C4-2B (cell line): ENCODE measurements around the gene KCNQ1.

Experiments
- ZFX ChIP-seq: fragments of 450-650 bp; IDR thresholded peaks from 2 replicates; pipeline ENCODE4 v1.6.1; 2017
- TF ChIP-seq, protein P1 (sequence below): fragments of 450-650 bp; conservative IDR thresholded peaks from 2 replicates; pipeline ENCODE4 v1.5.1; 2017; ENCODE audit warnings: mild to moderate bottlenecking

DNA sequence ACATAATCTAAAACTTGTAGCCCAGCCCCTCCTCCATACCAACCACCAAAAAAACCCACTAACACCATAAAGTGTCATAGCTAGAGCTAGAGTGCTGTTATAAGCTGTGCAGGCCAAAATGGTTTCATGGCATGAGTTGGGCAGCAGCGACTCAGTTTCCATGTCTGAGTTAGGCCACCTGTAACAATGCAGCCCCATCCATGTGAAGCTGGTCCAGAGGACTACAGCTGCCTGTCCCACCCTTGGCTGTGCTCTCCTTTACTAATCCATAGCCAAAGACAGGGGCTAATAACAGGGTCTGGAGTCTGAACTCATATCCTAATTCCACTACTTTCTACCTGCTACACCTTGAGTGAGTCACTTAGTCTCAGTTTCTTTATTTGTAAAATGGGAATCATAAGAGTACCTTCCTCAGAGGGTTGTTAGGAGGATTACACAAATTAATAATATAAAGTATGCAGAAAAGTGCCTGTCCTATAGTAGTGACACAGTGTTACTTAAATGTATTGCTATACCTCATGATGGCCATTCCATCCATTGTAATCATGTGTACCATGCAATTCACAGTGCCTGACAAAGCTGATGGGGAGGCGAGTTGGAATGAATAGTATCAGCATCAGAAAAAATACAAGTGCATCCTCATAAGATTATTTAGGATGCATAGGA lies 234.3 kb downstream of the KCNQ1 start:
- TF ChIP-seq, protein P1, sequence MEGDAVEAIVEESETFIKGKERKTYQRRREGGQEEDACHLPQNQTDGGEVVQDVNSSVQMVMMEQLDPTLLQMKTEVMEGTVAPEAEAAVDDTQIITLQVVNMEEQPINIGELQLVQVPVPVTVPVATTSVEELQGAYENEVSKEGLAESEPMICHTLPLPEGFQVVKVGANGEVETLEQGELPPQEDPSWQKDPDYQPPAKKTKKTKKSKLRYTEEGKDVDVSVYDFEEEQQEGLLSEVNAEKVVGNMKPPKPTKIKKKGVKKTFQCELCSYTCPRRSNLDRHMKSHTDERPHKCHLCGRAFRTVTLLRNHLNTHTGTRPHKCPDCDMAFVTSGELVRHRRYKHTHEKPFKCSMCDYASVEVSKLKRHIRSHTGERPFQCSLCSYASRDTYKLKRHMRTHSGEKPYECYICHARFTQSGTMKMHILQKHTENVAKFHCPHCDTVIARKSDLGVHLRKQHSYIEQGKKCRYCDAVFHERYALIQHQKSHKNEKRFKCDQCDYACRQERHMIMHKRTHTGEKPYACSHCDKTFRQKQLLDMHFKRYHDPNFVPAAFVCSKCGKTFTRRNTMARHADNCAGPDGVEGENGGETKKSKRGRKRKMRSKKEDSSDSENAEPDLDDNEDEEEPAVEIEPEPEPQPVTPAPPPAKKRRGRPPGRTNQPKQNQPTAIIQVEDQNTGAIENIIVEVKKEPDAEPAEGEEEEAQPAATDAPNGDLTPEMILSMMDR, result no peak
- no peak for TF ChIP-seq ZFX
